Spleen (tissue), 11 donors: Measurements from ENCODE around the gene FKBP2. TPM values are rescaled to one million over a fixed set of nuclear protein-coding genes. Genes with fewer than 3 reads are reported as not detected.
A peak's percentile ranks its signal among the peaks of the same experiment; 100 is the strongest.
"Not testable (repeated sequence)": the region's sequence is repeated elsewhere in the genome, so short reads cannot be mapped to it uniquely, and the experiment has no call there.

Experiments
- DNase-seq: peaks from one replicate; pipeline ENCODE4 v3.0.0-alpha.2; 2020
- H3K27ac ChIP-seq, 8 donors: fragments of 200-600 bp; sonication (generic) in 7 of 8; 1 replicate in 4 of 8; 2 replicates in 4 of 8; pipeline versions ENCODE4 v1.5.0 to v1.8.0; 2016 to 2021; ENCODE audit warnings: inconsistent platforms in 4 of 8, mild to moderate bottlenecking in 4 of 8, moderate library complexity in 1 of 8
- H3K27me3 ChIP-seq, 7 donors: fragments of 200-600 bp; sonication (generic) in 6 of 7; replicated peaks in 1 of 7; 1 replicate in 4 of 7; 2 replicates in 3 of 7; pipeline versions ENCODE4 v1.5.0 to v1.8.0; 2016 to 2021; ENCODE audit warnings: inconsistent platforms in 3 of 7, mild to moderate bottlenecking in 1 of 7
- H3K36me3 ChIP-seq, 6 donors: fragments of 200-600 bp; sonication (generic) in 5 of 6; 1 replicate in 4 of 6; 2 replicates in 2 of 6; pipeline versions ENCODE4 v1.5.0 to v1.8.0; 2016 to 2021; ENCODE audit warnings: inconsistent platforms in 2 of 6
- H3K4me1 ChIP-seq, 6 donors: fragments of 200-600 bp; sonication (generic) in 5 of 6; 1 replicate in 3 of 6; 2 replicates in 3 of 6; pipeline versions ENCODE4 v1.5.0 to v1.8.0; 2016 to 2021; ENCODE audit warnings: inconsistent platforms in 3 of 6
- H3K4me3 ChIP-seq, 8 donors: fragments of 200-600 bp; sonication (generic) in 7 of 8; 1 replicate in 4 of 8; 2 replicates in 4 of 8; pipeline versions ENCODE4 v1.5.0 to v1.8.0; 2016 to 2021; ENCODE audit warnings: inconsistent platforms in 4 of 8, mild to moderate bottlenecking in 4 of 8, moderate library complexity in 2 of 8
- H3K9me3 ChIP-seq, 8 donors: fragments of 200-600 bp; sonication (generic) in 7 of 8; 1 replicate in 4 of 8; 2 replicates in 4 of 8; pipeline versions ENCODE4 v1.5.0 to v1.8.0; 2016 to 2021; ENCODE audit warnings: inconsistent platforms in 4 of 8
- POLR2A ChIP-seq, 3 donors: fragments of 450-650 bp; IDR thresholded peaks; one replicate each; pipeline ENCODE4 v1.5.1; 2017; ENCODE audit warnings: antibody characterized with exemption in 3 of 3, mild to moderate bottlenecking in 1 of 3
- POLR2AphosphoS5 ChIP-seq, 3 donors: sonication (generic); formaldehyde crosslinking; IDR thresholded peaks; one replicate each; pipeline ENCODE4 v1.5.1; 2017; ENCODE audit warnings: antibody characterized with exemption in 3 of 3
- WGBS, 5 donors: extraction: QIAGEN DNeasy Blood & Tissue Kit in 3 of 5; methylation state at CpG; one replicate each; pipeline versions ENCODE4 v1.1.5 to v1.1.7; 2013 to 2018; 5-methylcytosine and 5-hydroxymethylcytosine counted together
- intact Hi-C: fragments of 100-400 bp; cut with DNase I; formaldehyde crosslinking; loops from one replicate; pipeline ENCODE4 v1.15.0; 2023; ENCODE audit warnings: low total_unique reads
- polyA plus RNA-seq, 3 donors: library from polyadenylated mRNA; stranded (reverse); fragments of 200-250 nt; gene quantifications; one replicate each; pipeline ENCODE4 v1.2.1, GENCODE V29; 2013
- total RNA-seq, 7 donors: library from RNA; depleted of rRNA in 3 of 7; stranded (reverse); fragments of >200 nt in 3 of 7; fragmentation: NEBNext Ultra II Directional in 4 of 7; extraction: Animal tissue kit (Norgen Biotek cat#: 25700) in 4 of 7; gene quantifications; one replicate each; pipeline versions ENCODE4 v1.1.0 to v1.2.1, GENCODE V29; 2016 to 2021
- TF ChIP-seq, protein P1 (sequence below), 11 experiments: fragments of 200-600 bp in 7 of 11; fragments of 450-650 bp in 4 of 11; sonication (generic) in 4 of 11; IDR thresholded peaks in 8 of 11; conservative IDR thresholded peaks in 3 of 11; 1 replicate in 7 of 11; 2 replicates in 4 of 11; pipeline versions ENCODE4 v1.4.0 to v1.8.0; 2016 to 2021; ENCODE audit warnings: antibody characterized with exemption in 11 of 11, inconsistent platforms in 4 of 11, mild to moderate bottlenecking in 1 of 11
- donor health status: healthy with polysubstance abuse.
- donor health status: DM: no; HTN: no; CAD: no; lungs with moderate emphysema.
- donor health status: DM: no; HTN: no; CAD: no.
- donor health status: Bipolar disorder and iron deficiency.
- donor health status: healthy.
- donor health status: DM: no; HTN: no; CAD: no.
- donor health status: DM: yes; HTN: yes; CAD: no.

Gene FKBP2
- total and polyA plus RNA-seq, 10 donors = 26.9 to 104 (median 44.7) TPM

GRCh38 chr11:64245797-64246620 is 5.1 kb downstream of the FKBP2 start:
- peak; percentile 89 for DNase-seq
- 0 to 3% (median 1%) methylated on average over 26 to 46 of the region's 46 CpGs for WGBS, 5 donors
- peak overlapping the region; percentile 33 to 100 (median 84) for H3K27ac ChIP-seq
- peaks cover 0 to 24% (median 9%) of the 10 kb centered on the region in 6 donors for H3K36me3 ChIP-seq
- intact Hi-C loops = no loop called here
- TF ChIP-seq POLR2AphosphoS5 (IDR thresholded peaks at IDR 0.05) = peak; percentile 19 to 58 (median 41)
- TF ChIP-seq, protein P1, sequence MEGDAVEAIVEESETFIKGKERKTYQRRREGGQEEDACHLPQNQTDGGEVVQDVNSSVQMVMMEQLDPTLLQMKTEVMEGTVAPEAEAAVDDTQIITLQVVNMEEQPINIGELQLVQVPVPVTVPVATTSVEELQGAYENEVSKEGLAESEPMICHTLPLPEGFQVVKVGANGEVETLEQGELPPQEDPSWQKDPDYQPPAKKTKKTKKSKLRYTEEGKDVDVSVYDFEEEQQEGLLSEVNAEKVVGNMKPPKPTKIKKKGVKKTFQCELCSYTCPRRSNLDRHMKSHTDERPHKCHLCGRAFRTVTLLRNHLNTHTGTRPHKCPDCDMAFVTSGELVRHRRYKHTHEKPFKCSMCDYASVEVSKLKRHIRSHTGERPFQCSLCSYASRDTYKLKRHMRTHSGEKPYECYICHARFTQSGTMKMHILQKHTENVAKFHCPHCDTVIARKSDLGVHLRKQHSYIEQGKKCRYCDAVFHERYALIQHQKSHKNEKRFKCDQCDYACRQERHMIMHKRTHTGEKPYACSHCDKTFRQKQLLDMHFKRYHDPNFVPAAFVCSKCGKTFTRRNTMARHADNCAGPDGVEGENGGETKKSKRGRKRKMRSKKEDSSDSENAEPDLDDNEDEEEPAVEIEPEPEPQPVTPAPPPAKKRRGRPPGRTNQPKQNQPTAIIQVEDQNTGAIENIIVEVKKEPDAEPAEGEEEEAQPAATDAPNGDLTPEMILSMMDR (IDR thresholded peaks at IDR 0.05 in 8 of 11, conservative IDR thresholded peaks at IDR 0.05 in 3 of 11) = no peak
- H3K9me3 ChIP-seq = no peaks in the 10 kb centered on the region
- H3K27me3 ChIP-seq = no peaks in the 10 kb centered on the region
- H3K4me1 ChIP-seq = peaks cover 18 to 80% (median 58%) of the 10 kb centered on the region in 6 donors
- peak overlapping the region; percentile 58 to 90 (median 77) for H3K4me3 ChIP-seq

GRCh38 chr11:64246621-64246870 is 5.7 kb downstream of the FKBP2 start:
- H3K9me3 ChIP-seq, intact Hi-C loops, DNase-seq, H3K27me3 ChIP-seq: not testable (repeated sequence)
- Histone ChIP-seq H3K4me1 (peaks cover 18 to 83% (median 59%) of the 10 kb centered on the region in 6 donors), H3K27ac (peak overlapping the region; percentile 33 to 100 (median 84)), H3K4me3 (peak overlapping the region; percentile 58 to 90 (median 77)), H3K36me3 (peaks cover 0 to 24% (median 9%) of the 10 kb centered on the region in 6 donors)
- 0 to 3% (median 0%) methylated on average over 3 to 43 of the region's 43 CpGs for WGBS, 5 donors

DNA sequence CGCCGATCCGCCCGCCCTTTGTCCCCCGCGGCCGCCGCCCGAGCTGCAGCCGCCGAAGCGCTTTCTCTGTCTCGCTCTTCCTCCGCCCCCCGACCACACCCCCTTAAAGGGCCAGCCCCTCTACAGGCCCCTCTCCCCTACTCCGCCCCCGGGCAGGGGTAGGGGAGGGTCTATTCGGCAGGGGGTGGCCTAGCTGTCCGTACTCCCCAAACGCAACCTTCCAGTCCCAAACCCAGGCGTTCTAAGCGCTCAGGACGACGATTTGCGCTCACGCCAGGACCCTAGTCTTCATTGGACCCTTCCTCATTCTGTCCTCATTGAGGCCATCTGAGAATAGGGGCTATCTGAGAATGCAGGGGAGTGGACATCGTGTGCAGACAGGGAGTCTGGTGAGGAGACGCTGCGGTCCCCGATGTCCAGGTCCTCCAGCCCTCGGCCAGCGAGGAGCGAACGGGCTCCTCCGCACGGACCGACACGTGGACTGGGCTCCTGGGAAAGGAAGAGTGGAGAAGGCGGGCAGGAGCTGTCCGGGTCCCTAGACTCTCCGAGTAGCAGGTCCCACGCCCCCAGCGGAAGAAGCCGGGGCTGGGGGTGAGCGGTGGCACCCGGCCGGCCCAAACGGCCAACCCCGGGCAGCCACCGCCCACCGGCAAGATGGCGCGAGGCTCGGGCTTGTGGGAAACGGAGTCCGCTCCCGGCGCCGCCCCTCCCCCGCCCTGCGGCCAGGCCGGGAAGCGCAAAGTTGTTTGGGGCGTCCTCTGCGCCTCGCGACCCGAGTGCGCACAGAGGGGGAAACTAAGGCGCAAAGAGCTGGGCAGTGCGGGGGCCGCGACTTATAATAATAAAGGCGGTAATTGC is 6.2 kb downstream of the FKBP2 start, which contains the start of gene PPP1R14B:
Gene PPP1R14B (minus strand): TSS at position 73 of the 858 bp plus-strand sequence. CDS start 270 bp downstream, outside the sequence.
- TF ChIP-seq, protein P1 (IDR thresholded peaks at IDR 0.05 in 8 of 11, conservative IDR thresholded peaks at IDR 0.05 in 3 of 11) = peak in 5 of 11 experiments; percentile 5 to 43 (median 23)
- TF ChIP-seq POLR2A (IDR thresholded peaks at IDR 0.05) = no peak
- TF ChIP-seq POLR2AphosphoS5 (IDR thresholded peaks at IDR 0.05) = peak; percentile 44 to 82 (median 71)
- intact Hi-C loops = no loop called here
- 1 to 2% (median 2%) methylated on average over 25 to 74 of the region's 74 CpGs for WGBS, 5 donors
- Histone ChIP-seq H3K4me1 (peaks cover 17 to 83% (median 62%) of the 10 kb centered on the region in 6 donors), H3K9me3 (no peaks in the 10 kb centered on the region), H3K27me3 (no peaks in the 10 kb centered on the region), H3K27ac (peak within 1 kb of the TSS; percentile 66 to 100 (median 84)), H3K36me3 (peaks cover 0 to 24% (median 9%) of the 10 kb centered on the region in 6 donors), H3K4me3 (peak within 1 kb of the TSS; percentile 58 to 90 (median 77))
- peak; percentile 96 for DNase-seq

- H3K36me3 ChIP-seq = peaks cover 0 to 21% (median 9%) of the 10 kb centered on the region in 6 donors
- no peak for DNase-seq
- intact Hi-C loops = no loop called here
- no peaks in the 10 kb centered on the region for H3K9me3 ChIP-seq
- 53 to 66% (median 56%) methylated on average over 31 of the region's 31 CpGs for WGBS, 5 donors
- peak overlapping the region; percentile 39 to 90 (median 77) for H3K4me3 ChIP-seq
- TF ChIP-seq, protein P1 (IDR thresholded peaks at IDR 0.05 in 8 of 11, conservative IDR thresholded peaks at IDR 0.05 in 3 of 11) = no peak
- TF ChIP-seq POLR2AphosphoS5 (IDR thresholded peaks at IDR 0.05) (no peak), POLR2A (IDR thresholded peaks at IDR 0.05) (no peak)
- no peaks in the 10 kb centered on the region for H3K27me3 ChIP-seq
- peak overlapping the region in 7 of 8 donors; percentile 72 to 100 (median 86) for H3K27ac ChIP-seq
- peaks cover 17 to 83% (median 62%) of the 10 kb centered on the region in 6 donors for H3K4me1 ChIP-seq
Measured at GRCh38 chr11:64247729-64248531, 7.0 kb downstream of the FKBP2 start.
